T-helper 22 cell (primary cell): Measurements from ENCODE around the gene AQP10.
"Not testable (repeated sequence)": the region's sequence is repeated elsewhere in the genome, so short reads cannot be mapped to it uniquely, and the experiment has no call there.

ENCODE experiments used
- DNase-seq: peaks from one replicate; pipeline ENCODE4 v3.0.0-alpha.2; 2020; ENCODE audit warnings: low read depth

Gene AQP10

GRCh38 chr1:154344977-154345837 lies 24.3 kb downstream of the AQP10 start:
- DNase-seq = peak; percentile 60

- no peak for DNase-seq
Observed at GRCh38 chr1:154346276-154346917, 25.5 kb downstream of the AQP10 start.

GRCh38 chr1:154347961-154348360 lies 27.1 kb downstream of the AQP10 start:
- no peak for DNase-seq

GRCh38 chr1:154348429-154349076 lies 27.7 kb downstream of the AQP10 start:
- DNase-seq = no peak

DNA sequence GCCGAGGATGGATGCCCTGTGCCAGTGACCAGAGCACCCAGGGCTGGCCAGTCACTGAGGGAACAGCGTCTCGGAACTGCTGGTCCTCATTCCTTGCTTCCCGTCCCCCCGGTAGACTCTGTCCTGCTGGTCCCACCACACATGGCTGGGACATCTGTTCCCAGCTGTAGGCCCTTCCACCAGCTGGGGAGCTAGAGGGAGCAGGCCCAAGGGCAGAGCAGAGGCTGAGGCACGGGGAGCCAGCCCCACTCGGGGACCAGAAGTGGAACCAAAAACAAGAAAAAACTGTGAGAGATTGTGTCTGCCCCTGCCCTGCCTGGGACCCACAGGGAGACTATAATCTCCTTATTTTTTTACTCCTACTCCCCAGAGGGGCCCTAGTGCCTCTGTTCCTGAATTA lies 28.2 kb downstream of the AQP10 start:
- no peak for DNase-seq

DNA sequence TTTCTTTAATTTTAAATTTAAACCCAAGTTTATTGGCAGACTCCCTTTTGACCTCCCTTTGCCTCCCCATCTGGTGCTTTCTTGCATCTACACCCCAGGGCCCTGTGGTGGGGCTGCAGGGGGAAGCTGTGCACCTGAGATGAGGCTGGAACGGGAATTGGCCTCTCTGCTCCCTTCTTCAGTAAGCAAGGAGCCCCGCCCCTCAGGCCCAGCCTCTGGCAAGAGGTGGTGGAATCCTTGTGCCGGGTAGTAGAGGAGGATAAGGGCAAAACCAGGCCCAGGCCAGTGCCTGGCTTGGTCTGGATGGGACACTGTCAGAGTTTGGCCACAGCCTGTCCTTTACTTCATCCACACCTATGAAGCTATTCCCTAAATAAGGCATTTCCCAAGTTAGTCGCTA lies 29.5 kb downstream of the AQP10 start:
- DNase-seq = no peak

GRCh38 chr1:154351363-154352068 lies 30.6 kb downstream of the AQP10 start:
- DNase-seq = no peak

GRCh38 chr1:154352245-154352580 lies 31.3 kb downstream of the AQP10 start:
- DNase-seq = no peak

GRCh38 chr1:154352581-154353459 lies 31.9 kb downstream of the AQP10 start:
- no peak for DNase-seq

DNA sequence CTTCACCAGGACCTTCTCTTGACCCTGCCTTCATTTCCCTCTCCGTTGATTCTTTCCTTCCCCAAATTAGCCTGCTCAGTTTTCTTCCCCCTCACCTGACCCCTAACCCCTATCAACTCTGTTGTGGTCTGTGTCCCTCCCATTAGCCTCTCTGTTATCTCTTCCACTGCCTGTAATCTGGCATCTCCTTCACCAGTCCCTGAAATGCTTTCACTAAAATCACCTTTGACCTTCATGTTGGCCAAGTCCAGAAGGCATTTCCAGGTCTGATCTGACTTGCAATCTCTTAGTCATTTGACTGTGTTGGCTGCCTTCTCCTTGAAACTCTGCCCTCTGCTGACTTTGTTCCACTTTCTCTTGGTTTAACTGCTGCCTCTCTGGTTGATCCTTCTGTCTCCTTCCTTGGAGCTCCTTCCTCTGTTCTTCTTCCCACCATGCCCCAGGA lies 32.6 kb downstream of the AQP10 start:
- no peak for DNase-seq

DNA sequence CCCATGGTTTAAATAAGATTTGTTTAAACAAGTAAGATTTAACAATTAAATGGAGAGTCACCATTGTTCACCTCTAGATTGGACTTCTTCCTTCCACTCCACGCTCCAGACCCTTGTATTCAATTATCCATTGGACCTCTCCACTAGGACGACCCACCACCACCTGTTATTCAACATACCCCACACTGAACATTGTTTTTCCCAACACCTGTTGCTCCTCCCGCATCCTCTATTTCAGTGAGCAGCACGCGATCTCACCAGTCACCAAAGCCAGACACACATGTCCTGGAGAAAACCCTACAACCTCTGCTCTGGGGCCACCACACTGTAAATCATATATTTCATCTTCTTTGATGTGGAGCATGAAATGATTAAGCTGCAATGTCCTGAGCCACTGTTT lies 33.1 kb downstream of the AQP10 start:
- DNase-seq = no peak

- no peak for DNase-seq
Observed at GRCh38 chr1:154358519-154358918, 37.6 kb downstream of the AQP10 start.

DNA sequence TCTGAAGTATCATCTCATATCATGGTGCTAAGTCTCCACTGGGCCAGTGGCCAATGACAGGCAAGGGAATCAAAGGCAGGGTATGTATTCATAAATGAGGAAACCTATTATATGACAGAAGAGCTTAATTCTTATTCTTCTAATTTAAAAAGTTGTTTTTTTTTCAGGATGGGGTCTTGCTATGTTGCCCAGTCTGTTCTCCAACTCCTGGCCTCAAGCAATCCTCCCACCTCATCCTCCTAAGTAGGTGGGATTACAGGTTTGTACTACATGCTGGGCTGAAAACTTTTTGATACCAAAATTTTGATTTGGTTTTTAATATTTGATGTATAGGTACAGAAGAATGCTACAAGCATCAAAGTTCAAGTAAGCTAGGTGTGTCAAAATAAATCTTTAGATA lies 39.4 kb downstream of the AQP10 start:
- DNase-seq = no peak

GRCh38 chr1:154360881-154361280 lies 40.0 kb downstream of the AQP10 start:
- not testable (repeated sequence) for DNase-seq

GRCh38 chr1:154361357-154361756 lies 40.5 kb downstream of the AQP10 start:
- no peak for DNase-seq

GRCh38 chr1:154371436-154371835 lies 50.5 kb downstream of the AQP10 start:
- DNase-seq = no peak

DNA sequence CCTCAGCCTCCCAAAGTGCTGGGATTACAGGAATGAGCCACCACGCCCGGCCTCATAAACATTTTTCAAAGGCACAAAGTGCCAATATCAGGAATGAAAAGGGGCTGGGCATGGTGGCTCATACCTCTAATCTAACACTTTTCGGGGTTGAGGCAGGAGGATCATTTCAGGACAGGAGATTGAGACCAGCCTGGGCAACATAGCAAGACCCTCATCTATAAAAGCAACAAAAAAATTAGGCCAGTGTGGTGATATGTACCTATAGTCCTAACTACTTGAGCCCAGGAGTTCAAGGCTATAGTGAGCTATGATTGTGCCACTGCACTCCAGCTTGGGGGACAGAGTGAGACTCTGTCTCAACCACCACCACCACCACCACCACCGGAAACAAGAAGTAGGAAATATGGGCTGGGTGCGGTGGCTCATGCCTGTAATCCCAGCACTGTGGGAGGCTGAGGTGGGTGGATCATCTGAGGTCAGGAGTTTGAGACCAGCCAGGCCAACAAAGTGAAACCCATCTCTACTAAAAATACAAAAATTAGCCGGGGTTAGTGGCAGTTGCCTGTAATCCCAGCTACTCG lies 53.0 kb downstream of the AQP10 start:
- not testable (repeated sequence) for DNase-seq
